ENCODE results near the gene SLC35C1.
A peak's percentile ranks its signal among the peaks of the same experiment; 100 is the strongest.

The SLC35C1 gene

DNA sequence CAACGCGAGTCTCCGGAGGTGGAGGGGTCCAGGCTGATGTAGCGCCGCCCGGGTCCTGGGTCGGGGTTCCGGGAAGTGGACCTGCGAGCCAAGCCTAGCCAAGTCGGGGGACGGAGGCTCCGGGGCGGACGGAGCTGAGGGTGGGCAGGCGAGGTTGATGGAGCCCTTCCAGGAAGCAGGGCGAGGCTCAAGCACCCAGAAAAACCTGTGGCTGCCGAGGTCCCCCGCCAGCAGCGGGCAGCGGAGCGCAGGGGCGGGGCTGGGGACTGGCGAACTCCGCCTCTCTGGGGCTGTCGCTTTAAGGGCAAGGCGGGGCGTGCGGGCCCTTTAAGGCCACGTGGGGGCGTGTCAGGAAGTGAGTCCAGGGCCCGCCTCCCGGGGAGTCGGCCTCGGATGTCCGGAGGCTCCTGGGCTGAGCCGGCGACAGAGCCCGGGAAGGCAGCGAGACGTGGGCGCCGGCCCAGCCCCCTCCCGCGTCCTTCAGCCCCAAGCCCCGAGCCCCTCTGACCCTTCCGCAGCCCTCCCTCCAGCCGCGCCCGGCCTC lies at the start of gene SLC35C1:
SLC35C1 (plus strand) TSS at position 389 of the 544 bp plus-strand sequence. CDS start 653 bp downstream, outside the sequence.
- Histone ChIP-seq H3K27me3 (ENCODE audit: low read depth) (no peaks in the 10 kb centered on the region), H3K36me3 (replicated peaks) (peaks cover 6% of the 10 kb centered on the region), H3K4me3 (peak within 1 kb of the TSS; percentile 60), H3K9me3 (no peaks in the 10 kb centered on the region), H3K4me1 (peaks cover 9% of the 10 kb centered on the region)
- peak; percentile 94 to 98 for DNase-seq (ENCODE audit: low spot score in 2 of 2)
- in situ Hi-C loops (cut with MboI; ENCODE audit: low sequenced_read_pairs) = no loop called here

- no peaks in the 10 kb centered on the region for H3K9me3 ChIP-seq
- DNase-seq (ENCODE audit: low spot score in 2 of 2) = no peak
- H3K4me1 ChIP-seq = no peaks in the 10 kb centered on the region
- no peak overlapping the region for H3K4me3 ChIP-seq
- in situ Hi-C loops (cut with MboI; ENCODE audit: low sequenced_read_pairs) = loop anchor here (25.0 kb wide), 2 partner anchors 618 to 818 kb away; partner anchors contain the start of gene PRDM11
- H3K27me3 ChIP-seq (ENCODE audit: low read depth) = peaks cover 12% of the 10 kb centered on the region
- H3K36me3 ChIP-seq (replicated peaks) = no peaks in the 10 kb centered on the region
These were observed 49.6 kb upstream of the SLC35C1 start for GRCh38 chr11:45755281-45755859.

DNA sequence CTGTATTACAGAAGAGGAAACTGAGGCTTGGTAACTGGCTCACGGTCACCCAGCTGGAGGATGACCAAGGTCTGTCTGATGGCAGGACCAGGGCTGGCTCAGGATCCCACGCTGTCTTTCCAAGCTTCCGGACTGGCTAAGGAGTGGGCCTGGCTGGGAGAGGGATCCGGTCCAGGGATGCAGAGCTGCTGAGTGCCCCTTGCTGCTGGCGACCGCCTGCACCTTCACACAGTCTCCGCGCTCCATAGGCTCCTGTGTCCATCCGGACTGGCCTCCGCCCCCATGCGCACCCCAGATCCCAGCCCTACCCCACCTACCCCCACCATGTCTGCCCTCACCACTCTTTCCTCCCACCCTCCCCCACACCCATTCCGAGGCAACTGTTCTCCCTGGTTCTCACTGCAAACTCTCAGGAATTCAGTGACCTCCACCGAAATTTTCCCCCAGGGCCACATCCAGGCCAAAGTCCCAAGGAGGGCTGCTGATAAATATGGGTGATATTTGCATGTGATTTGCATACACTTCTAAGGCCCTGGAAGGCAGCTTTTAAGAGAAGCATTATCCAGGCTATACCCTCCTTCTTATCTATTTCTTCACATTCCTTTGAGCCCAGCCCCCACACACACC lies 48.5 kb upstream of the SLC35C1 start:
- Histone ChIP-seq H3K36me3 (replicated peaks) (no peaks in the 10 kb centered on the region), H3K4me3 (no peak overlapping the region), H3K4me1 (no peaks in the 10 kb centered on the region), H3K9me3 (no peaks in the 10 kb centered on the region), H3K27me3 (ENCODE audit: low read depth) (peaks cover 11% of the 10 kb centered on the region)
- no peak for DNase-seq (ENCODE audit: low spot score in 2 of 2)
- in situ Hi-C loops (cut with MboI; ENCODE audit: low sequenced_read_pairs) = loop anchor here (25.0 kb wide), 2 partner anchors 619 to 819 kb away; partner anchors contain the start of gene PRDM11

DNA sequence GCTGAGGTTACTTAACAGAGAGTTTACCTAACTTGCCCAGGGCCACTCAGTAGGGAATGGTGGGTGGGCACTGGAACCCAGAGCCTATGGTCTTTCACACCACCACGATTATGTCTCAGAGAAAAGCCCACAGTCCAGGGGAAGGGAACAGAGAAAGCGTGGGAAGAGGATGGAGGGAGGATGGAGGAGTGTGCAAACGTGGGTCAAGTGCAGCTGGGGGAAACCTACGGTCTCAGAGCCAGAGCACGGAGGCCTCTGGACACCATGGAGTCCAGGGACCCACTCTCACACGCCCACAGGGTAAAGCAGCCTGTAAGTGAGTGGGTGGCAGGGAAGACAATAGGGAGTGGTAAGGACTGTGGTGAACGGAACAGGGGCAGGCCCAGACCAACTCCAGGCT lies 47.3 kb upstream of the SLC35C1 start:
- Histone ChIP-seq H3K9me3 (no peaks in the 10 kb centered on the region), H3K27me3 (ENCODE audit: low read depth) (peaks cover 18% of the 10 kb centered on the region)

DNA sequence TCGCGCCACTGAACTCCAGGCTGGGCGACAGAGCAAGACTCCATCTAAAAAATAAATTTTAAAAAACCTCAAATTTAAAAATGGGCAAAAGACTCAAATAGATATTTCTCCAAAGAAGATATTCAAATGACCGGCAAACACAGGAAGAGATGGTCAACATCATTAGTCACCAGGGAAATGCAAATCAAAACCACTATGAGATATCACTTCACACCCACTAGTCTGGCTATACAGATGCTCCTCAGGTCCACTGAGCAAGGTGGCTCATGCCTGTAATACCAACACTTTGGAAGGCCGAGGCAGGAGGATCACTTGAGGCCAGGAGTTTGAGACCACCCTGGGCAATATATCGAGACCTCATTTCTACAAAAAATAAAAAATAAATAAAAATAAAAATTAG lies 43.3 kb upstream of the SLC35C1 start:
- peaks cover 15% of the 10 kb centered on the region for H3K27me3 ChIP-seq (ENCODE audit: low read depth)
- no peaks in the 10 kb centered on the region for H3K36me3 ChIP-seq (replicated peaks)
- no peaks in the 10 kb centered on the region for H3K9me3 ChIP-seq
- DNase-seq (ENCODE audit: low spot score in 2 of 2) = no peak
- no peaks in the 10 kb centered on the region for H3K4me1 ChIP-seq
- in situ Hi-C loops (cut with MboI; ENCODE audit: low sequenced_read_pairs) = loop anchor here (25.0 kb wide), 2 partner anchors 624 to 824 kb away; partner anchors contain the start of gene PRDM11
- H3K4me3 ChIP-seq = no peak overlapping the region

More for the DNA sequence above, 47.3 kb upstream of the SLC35C1 start:
- Histone ChIP-seq H3K36me3 (replicated peaks) (no peaks in the 10 kb centered on the region), H3K4me1 (no peaks in the 10 kb centered on the region), H3K4me3 (no peak overlapping the region)
- DNase-seq (ENCODE audit: low spot score in 2 of 2) = no peak
- in situ Hi-C loops (cut with MboI; ENCODE audit: low sequenced_read_pairs) = loop anchor here (25.0 kb wide), 2 partner anchors 620 to 820 kb away; partner anchors contain the start of gene PRDM11

DNA sequence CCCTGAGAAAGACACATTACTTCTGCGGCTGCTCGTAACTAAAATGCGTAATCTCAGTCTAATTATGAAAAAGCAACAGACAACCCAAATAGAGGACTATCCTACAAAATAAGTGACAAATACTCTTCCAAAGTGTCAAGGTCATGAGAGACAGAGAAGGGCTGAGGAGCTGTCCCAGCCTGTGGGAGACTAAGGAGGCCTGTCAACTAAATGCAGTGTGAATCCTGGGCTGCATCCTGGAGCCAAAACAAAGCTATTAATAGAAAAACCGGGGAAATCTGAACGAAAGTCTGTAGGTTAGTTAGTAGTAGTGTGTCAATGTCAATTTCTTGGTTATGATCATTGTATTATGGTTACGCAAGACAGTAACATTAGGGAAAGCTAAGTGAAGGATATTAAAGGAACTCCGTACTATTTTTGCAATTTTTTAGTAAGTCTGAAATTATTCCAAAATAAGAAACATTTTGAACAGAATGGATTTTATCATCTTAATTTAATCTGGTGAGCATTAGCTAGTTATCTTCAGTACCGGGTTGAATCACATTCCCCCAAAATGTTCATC lies 39.8 kb upstream of the SLC35C1 start:
- no peak overlapping the region for H3K4me3 ChIP-seq
- H3K4me1 ChIP-seq = no peaks in the 10 kb centered on the region
- peaks cover 17% of the 10 kb centered on the region for H3K27me3 ChIP-seq (ENCODE audit: low read depth)
- H3K9me3 ChIP-seq = no peaks in the 10 kb centered on the region
- H3K36me3 ChIP-seq (replicated peaks) = no peaks in the 10 kb centered on the region
- no peak for DNase-seq (ENCODE audit: low spot score in 2 of 2)
- in situ Hi-C loops (cut with MboI; ENCODE audit: low sequenced_read_pairs) = loop anchor here (25.0 kb wide), 2 partner anchors 628 to 828 kb away; partner anchors contain the start of gene PRDM11

GRCh38 chr11:45765836-45766235 lies 39.1 kb upstream of the SLC35C1 start:
- in situ Hi-C loops (cut with MboI; ENCODE audit: low sequenced_read_pairs) = loop anchor here (25.0 kb wide), 2 partner anchors 629 to 829 kb away; partner anchors contain the start of gene PRDM11
- H3K4me1 ChIP-seq = no peaks in the 10 kb centered on the region
- H3K27me3 ChIP-seq (ENCODE audit: low read depth) = peaks cover 17% of the 10 kb centered on the region
- no peaks in the 10 kb centered on the region for H3K9me3 ChIP-seq
- DNase-seq (ENCODE audit: low spot score in 2 of 2) = no peak
- no peaks in the 10 kb centered on the region for H3K36me3 ChIP-seq (replicated peaks)
- no peak overlapping the region for H3K4me3 ChIP-seq

GRCh38 chr11:45766469-45766868 lies 38.5 kb upstream of the SLC35C1 start:
- DNase-seq (ENCODE audit: low spot score in 2 of 2) = no peak
- peaks cover under 1% of the 10 kb centered on the region; the same call in 1 of the 2 replicates for H3K4me1 ChIP-seq
- H3K4me3 ChIP-seq = no peak overlapping the region
- H3K27me3 ChIP-seq (ENCODE audit: low read depth) = peaks cover 15% of the 10 kb centered on the region
- H3K9me3 ChIP-seq = no peaks in the 10 kb centered on the region
- in situ Hi-C loops (cut with MboI; ENCODE audit: low sequenced_read_pairs) = loop anchor here (25.0 kb wide), 2 partner anchors 629 to 829 kb away; partner anchors contain the start of gene PRDM11
- H3K36me3 ChIP-seq (replicated peaks) = no peaks in the 10 kb centered on the region

DNA sequence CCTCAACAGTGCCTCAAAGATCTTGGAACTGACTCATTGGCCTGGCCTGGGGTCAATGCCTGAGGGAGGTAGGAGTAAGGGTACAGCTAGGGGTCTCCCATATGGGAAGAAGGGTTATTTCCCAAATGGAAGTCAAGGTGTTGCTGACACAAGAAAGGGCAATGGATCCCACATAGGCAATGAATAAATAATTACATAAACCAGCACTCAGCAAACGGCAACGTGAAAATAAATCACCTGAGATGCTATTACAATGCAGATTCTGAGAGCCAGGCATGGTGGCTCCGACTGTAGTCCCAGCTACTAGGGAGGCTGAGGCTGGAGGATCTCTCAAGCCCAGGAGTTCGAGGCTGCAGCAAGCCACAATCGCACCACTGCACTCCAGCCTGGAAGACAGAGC lies 36.5 kb upstream of the SLC35C1 start:
- Histone ChIP-seq H3K4me3 (no peak overlapping the region), H3K36me3 (replicated peaks) (no peaks in the 10 kb centered on the region), H3K9me3 (no peaks in the 10 kb centered on the region), H3K4me1 (peaks cover 4% of the 10 kb centered on the region; the same call in 1 of the 2 replicates), H3K27me3 (ENCODE audit: low read depth) (peaks cover 7% of the 10 kb centered on the region)
- no peak for DNase-seq (ENCODE audit: low spot score in 2 of 2)
- in situ Hi-C loops (cut with MboI; ENCODE audit: low sequenced_read_pairs) = loop anchor here (25.0 kb wide), 2 partner anchors 631 to 831 kb away; partner anchors contain the start of gene PRDM11

DNA sequence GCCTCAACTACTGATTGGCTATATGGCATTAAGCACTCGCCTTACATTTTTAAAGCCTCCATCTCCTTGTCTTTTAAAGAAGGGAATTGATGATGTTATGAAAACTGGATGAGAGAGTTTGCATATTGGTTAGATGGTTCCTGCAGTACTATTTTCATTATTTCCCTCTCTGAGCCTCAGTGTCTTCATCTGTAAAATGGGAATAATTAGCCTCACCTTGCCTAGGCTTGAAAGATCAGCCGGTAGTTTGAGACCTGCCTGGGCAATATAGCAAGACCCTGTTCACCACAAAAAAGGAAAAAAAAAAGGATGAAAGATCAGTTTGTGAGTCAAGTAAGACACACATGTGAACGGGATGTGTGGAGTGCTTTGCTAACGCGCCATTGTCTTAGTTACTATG lies 35.0 kb upstream of the SLC35C1 start:
- in situ Hi-C loops (cut with MboI; ENCODE audit: low sequenced_read_pairs) = loop anchor here (10.0 to 25.0 kb wide), 3 partner anchors 405 to 833 kb away; partner anchors contain the start of gene PRDM11
- no peak for DNase-seq (ENCODE audit: low spot score in 2 of 2)
- Histone ChIP-seq H3K4me1 (peaks cover 4% of the 10 kb centered on the region; the same call in 1 of the 2 replicates), H3K4me3 (no peak overlapping the region), H3K36me3 (replicated peaks) (no peaks in the 10 kb centered on the region), H3K27me3 (ENCODE audit: low read depth) (peaks cover 7% of the 10 kb centered on the region), H3K9me3 (no peaks in the 10 kb centered on the region)

DNA sequence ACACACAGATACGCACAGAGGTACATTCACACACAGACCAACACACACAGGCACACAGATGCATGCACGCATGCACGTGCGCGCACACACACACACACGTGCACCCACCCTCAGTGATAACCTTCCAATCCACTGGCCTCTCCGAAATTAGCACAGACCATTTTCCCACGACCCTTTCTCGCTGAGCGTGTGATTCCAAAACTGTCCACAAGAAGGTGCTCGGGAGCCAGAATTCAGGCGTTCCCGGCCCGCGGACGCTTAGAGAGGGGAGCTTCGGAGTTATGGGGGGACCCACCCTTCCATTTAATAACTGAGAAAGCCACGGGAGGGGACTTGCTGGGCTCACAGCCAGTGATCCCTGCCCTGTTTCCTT lies 33.8 kb upstream of the SLC35C1 start:
- Histone ChIP-seq H3K4me1 (peaks cover 4% of the 10 kb centered on the region; the same call in 1 of the 2 replicates), H3K36me3 (replicated peaks) (no peaks in the 10 kb centered on the region), H3K27me3 (ENCODE audit: low read depth) (peaks cover 4% of the 10 kb centered on the region; the same call in 1 of the 2 replicates), H3K9me3 (no peaks in the 10 kb centered on the region), H3K4me3 (peak overlapping the region; percentile 29)
- DNase-seq (ENCODE audit: low spot score in 2 of 2) = peak; percentile 42 to 81
- in situ Hi-C loops (cut with MboI; ENCODE audit: low sequenced_read_pairs) = loop anchor here (10.0 to 25.0 kb wide), 3 partner anchors 406 to 834 kb away; partner anchors contain the start of gene PRDM11

GRCh38 chr11:45771566-45772448 lies 33.1 kb upstream of the SLC35C1 start:
- Histone ChIP-seq H3K4me1 (peaks cover 4% of the 10 kb centered on the region; the same call in 1 of the 2 replicates), H3K36me3 (replicated peaks) (no peaks in the 10 kb centered on the region), H3K27me3 (ENCODE audit: low read depth) (peaks cover 4% of the 10 kb centered on the region; the same call in 1 of the 2 replicates), H3K9me3 (no peaks in the 10 kb centered on the region), H3K4me3 (peak overlapping the region; percentile 29)
- peak; percentile 83 to 91 for DNase-seq (ENCODE audit: low spot score in 2 of 2)
- in situ Hi-C loops (cut with MboI; ENCODE audit: low sequenced_read_pairs) = loop anchor here (10.0 to 25.0 kb wide), 3 partner anchors 407 to 835 kb away; partner anchors contain the start of gene PRDM11

All from HAP-1 (cell line).